ENCODE results near the gene PHACTR1.

GRCh38 chr6:13315896-13316295 lies 599.3 kb downstream of the PHACTR1 start:
- TF ChIP-seq, protein P1, sequence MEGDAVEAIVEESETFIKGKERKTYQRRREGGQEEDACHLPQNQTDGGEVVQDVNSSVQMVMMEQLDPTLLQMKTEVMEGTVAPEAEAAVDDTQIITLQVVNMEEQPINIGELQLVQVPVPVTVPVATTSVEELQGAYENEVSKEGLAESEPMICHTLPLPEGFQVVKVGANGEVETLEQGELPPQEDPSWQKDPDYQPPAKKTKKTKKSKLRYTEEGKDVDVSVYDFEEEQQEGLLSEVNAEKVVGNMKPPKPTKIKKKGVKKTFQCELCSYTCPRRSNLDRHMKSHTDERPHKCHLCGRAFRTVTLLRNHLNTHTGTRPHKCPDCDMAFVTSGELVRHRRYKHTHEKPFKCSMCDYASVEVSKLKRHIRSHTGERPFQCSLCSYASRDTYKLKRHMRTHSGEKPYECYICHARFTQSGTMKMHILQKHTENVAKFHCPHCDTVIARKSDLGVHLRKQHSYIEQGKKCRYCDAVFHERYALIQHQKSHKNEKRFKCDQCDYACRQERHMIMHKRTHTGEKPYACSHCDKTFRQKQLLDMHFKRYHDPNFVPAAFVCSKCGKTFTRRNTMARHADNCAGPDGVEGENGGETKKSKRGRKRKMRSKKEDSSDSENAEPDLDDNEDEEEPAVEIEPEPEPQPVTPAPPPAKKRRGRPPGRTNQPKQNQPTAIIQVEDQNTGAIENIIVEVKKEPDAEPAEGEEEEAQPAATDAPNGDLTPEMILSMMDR (conservative IDR thresholded peaks at IDR 0.05; ENCODE audit: low read depth, low read length) = no peak
- no peak for TF ChIP-seq EZH2 (IDR thresholded peaks at IDR 0.05; ENCODE audit: borderline replicate concordance, low read depth, low read length, poor library complexity, severe bottlenecking)
